Astrocyte of the spinal cord (primary cell): ENCODE data around the gene UMAD1.
"Not testable (repeated sequence)": the region's sequence is repeated elsewhere in the genome, so short reads cannot be mapped to it uniquely, and the experiment has no call there.

Experiments
- DNase-seq: peaks from one replicate; pipeline ENCODE4 v3.0.0; 2011; ENCODE audit warnings: low read depth, low spot score
- H3K4me3 ChIP-seq: 2 replicates; pipeline ENCODE4 v1.5.1; 2011; ENCODE audit warnings: low read depth, mild to moderate bottlenecking, low read length, moderate library complexity
- CTCF ChIP-seq: IDR thresholded peaks from 2 replicates; pipeline ENCODE4 v1.5.1; 2012; ENCODE audit warnings: low read depth, mild to moderate bottlenecking, low read length, inconsistent platforms
- in situ Hi-C: cut with HindIII; loops from 2 replicates; pipeline ENCODE4 v1.10.0; 2017; ENCODE audit warnings: low sequenced_read_pairs

The UMAD1 gene

DNA sequence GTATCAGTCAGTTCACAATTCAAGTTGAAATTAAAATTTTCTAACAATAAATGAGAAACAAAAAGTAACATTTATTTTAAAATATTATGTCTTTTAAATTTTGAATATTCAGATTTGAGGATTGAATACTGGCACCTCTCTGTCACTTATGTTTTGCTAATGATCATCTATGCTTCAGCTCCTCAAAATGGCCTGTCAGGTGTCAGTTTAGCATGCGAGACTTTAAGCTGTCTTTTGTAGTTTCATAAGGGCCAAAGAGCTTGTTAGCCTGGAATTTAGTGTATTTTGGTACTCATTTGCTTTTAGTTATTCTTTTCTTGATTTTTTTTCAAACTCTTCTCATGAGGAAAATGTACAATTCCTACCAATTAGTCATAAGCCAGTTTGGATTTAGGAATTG is 179.9 kb downstream of the UMAD1 start:
- DNase-seq = no peak
- H3K4me3 ChIP-seq = no peak overlapping the region
- in situ Hi-C loops = no loop called here
- TF ChIP-seq CTCF = no peak

DNA sequence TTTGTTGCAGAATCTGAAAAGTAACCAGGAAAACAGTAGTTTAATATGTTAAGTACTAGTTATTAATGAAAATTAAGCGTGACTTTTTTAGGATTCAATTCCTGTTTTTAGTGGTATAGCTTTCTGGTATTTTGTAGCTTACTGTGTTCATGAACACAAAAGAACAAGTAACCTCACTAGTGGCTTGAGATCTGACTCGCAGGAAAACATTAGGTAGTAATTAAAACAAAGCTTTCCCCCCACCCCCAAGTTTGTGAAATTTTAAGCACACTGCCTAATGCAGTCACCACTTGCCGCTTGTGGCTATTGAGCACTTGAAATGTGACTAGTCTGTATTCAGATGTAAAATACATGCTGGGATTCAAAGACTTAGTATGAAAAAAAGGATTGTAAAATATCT is 180.4 kb downstream of the UMAD1 start:
- DNase-seq = no peak

GRCh38 chr7:7821517-7821916 is 181.0 kb downstream of the UMAD1 start:
- no peak for TF ChIP-seq CTCF
- in situ Hi-C loops = no loop called here

More for the DNA sequence above, 180.4 kb downstream of the UMAD1 start:
- in situ Hi-C loops = no loop called here
- no peak for TF ChIP-seq CTCF
- H3K4me3 ChIP-seq = no peak overlapping the region

GRCh38 chr7:7825294-7825693 is 184.7 kb downstream of the UMAD1 start:
- DNase-seq, H3K4me3 ChIP-seq, in situ Hi-C loops: not testable (repeated sequence)

More at GRCh38 chr7:7821517-7821916, 181.0 kb downstream of the UMAD1 start:
- H3K4me3 ChIP-seq = no peak overlapping the region
- no peak for DNase-seq

GRCh38 chr7:7829667-7830066 is 189.1 kb downstream of the UMAD1 start:
- no peak for TF ChIP-seq CTCF
- in situ Hi-C loops = no loop called here
- no peak for DNase-seq
- no peak overlapping the region for H3K4me3 ChIP-seq

- peak; percentile 5 for DNase-seq
- TF ChIP-seq CTCF = no peak
- in situ Hi-C loops = no loop called here
- H3K4me3 ChIP-seq = no peak overlapping the region
These were observed 189.7 kb downstream of the UMAD1 start for GRCh38 chr7:7830122-7830878.

- in situ Hi-C loops = no loop called here
- no peak overlapping the region for H3K4me3 ChIP-seq
- TF ChIP-seq CTCF = no peak
- no peak for DNase-seq
These were observed 192.0 kb downstream of the UMAD1 start for GRCh38 chr7:7832518-7832917.
